T-helper 1 cell (primary cell): Measurements from ENCODE around the gene RAB5IF.
"Not testable (repeated sequence)": the region's sequence is repeated elsewhere in the genome, so short reads cannot be mapped to it uniquely, and the experiment has no call there.

Experiments used
- DNase-seq, 5 donors: peaks; one replicate each; pipeline ENCODE4 v3.0.0-alpha.2; 2012 to 2020
- total RNA-seq, 4 donors: gene quantifications; one replicate each; lab custom pipeline; 2026; lab: John Stamatoyannopoulos, UW

RAB5IF gene, protein sequence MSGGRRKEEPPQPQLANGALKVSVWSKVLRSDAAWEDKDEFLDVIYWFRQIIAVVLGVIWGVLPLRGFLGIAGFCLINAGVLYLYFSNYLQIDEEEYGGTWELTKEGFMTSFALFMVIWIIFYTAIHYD
- 7.3 to 15.6 (median 9.8) reads per million in 4 donors for total RNA-seq

DNA sequence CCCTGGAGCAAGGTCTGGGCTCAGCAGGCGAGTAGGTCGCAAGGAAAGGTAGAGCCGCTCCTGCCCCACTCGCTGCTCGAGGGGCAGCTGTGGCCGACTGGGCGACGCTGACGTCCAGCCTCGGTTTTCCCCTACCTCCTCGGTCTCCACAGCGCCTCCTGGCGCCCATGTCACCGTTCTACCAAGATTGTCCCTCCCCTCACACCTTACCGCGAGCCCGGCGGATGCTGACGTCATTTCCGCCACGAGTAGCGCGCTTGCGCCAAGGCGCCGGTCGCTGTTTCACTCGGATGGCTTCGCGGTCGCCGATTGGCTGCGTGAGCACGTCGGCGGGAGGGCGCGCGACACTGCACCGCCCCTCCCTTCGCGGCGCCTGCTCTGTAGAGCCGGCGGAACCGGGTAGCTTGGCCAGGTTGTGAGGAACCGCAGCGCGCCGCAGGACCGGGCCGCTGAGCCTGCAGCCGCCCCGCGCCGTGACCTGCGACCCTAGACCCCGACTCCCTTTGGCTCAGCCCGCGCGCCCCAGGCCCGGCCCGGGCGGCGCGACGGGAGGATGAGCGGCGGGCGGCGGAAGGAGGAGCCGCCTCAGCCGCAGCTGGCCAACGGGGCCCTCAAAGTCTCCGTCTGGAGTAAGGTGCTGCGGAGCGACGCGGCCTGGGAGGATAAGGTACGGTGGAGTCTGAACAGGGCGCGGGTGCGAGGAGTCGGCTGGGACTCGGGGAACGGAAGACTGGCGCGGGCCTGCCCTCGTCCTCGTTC, at the start of gene RAB5IF:
RAB5IF (plus strand) TSS at position 381 of the 759 bp plus-strand sequence; CDS start at position 554, 173 bp downstream.
- peak; percentile 97 to 99 (median 98) for DNase-seq

DNA sequence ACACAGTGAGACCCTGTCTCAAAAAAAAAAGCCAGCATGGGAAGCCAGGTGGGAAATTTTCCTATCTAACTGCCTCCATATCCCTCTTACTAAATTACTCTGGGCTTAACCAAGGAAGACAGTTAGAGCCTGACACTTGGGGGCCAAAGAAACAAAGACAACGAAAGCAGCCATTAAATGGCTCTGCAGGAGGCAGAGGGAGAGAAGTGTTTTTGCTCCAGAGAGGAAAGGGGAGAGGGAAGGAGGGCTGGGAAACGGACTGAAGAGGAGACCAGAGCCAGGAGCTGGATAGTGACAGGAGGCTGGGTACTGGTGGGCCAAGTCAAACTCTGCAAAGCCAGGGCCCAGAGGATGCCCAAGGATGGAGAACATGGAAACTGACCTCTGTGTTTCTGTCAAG, 42.9 kb upstream of the RAB5IF start:
- no peak for DNase-seq

DNA sequence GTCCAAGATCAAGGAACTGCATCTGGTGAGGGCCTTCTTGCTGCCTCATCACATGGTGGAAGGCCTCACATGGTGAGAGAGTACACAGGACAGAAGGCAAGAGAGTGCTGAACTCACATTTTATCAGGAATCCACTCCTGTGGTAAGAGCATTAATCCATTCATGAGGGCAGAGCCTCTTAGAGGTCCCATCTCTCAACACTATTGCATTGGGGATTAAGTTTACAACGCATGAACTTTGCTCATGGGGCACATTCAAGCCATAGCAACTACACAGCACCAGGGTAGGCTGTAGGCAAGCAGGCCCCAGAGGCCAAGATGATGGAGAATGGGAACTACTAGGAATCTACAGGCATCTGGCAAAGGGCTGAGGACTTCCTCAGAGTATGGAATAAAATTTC, 42.2 kb upstream of the RAB5IF start:
- DNase-seq: no peak

DNA sequence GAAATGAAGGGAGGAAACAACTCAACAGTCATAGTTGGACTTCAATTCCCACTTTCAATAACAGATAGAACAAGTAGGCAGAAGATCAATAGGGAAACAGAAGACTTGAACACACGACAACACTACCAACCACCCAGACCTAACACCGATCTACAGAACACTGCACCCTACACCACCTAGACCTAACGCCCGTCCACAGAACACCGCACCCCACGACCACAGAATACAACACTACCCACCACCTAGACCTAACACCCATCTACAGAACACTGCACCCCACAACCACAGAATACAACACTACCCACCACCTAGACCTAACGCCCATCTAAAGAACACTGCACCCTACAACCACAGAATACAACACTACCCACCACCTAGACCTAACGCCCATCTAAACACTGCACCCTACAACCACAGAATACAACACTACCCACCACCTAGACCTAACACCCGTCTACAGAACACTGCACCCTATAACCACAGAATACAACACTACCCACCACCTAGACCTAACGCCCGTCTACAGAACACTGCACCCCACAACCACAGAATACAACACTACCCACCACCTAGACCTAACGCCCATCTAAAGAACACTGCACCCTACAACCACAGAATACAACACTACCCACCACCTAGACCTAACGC, 41.4 kb upstream of the RAB5IF start:
- not testable (repeated sequence) for DNase-seq

DNA sequence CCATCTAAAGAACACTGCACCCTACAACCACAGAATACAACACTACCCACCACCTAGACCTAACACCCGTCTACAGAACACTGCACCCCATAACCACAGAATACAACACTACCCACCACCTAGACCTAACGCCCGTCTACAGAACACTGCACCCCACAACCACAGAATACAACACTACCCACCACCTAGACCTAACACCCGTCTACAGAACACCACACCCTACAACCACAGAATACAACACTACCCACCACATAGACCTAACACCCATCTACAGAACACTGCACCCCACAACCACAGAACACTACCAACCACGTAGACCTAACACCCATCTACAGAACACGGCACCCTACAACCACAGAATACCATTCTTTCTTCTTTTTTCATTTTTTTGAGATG, 40.9 kb upstream of the RAB5IF start:
- not testable (repeated sequence) for DNase-seq

DNA sequence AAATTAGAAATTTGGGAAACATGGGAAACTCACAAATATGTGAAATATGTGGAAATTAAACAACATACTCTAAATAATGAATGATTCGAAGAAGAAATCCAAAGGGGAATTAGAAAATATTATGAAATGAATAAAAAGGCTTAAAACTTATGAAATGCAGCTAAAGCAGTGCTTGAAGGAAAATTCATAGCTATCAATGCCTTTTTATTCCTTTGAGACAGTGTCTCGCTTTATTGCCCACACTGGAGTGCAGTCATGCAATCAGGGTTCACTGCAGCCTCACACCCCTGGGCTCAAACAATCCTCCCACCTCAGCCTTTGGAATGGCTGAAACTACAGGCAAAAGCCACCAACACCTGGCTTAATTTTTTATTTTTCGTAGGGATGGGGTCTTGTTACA, 40.1 kb upstream of the RAB5IF start:
- DNase-seq: no peak

DNA sequence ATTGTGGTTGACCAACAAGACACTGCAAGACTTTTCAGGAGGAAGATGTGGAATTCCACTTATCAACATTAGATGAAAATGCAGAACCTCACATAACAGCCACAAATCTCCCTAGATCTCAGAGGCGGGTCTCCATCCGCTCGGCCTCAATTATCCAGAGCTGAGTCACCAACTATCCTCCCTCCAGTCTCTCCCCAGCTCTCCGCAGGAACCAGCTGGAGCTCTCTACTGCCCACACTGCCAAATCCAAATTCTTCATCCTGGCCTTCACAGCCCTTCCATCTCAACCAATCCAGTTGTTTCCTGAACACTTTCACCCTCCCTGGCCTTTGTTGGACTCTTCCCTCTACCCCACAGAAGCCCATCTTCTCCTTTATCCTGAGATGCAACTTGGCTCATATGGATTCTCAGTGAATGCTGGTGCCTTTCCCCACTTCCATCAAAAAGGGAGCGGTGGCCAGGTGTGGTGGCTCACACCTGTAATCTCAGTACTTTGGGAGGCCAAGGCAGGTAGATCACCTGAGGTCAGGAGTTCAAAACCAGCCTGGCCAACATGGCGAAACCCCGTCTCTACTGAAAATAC, 35.6 kb upstream of the RAB5IF start:
- DNase-seq: no peak

DNA sequence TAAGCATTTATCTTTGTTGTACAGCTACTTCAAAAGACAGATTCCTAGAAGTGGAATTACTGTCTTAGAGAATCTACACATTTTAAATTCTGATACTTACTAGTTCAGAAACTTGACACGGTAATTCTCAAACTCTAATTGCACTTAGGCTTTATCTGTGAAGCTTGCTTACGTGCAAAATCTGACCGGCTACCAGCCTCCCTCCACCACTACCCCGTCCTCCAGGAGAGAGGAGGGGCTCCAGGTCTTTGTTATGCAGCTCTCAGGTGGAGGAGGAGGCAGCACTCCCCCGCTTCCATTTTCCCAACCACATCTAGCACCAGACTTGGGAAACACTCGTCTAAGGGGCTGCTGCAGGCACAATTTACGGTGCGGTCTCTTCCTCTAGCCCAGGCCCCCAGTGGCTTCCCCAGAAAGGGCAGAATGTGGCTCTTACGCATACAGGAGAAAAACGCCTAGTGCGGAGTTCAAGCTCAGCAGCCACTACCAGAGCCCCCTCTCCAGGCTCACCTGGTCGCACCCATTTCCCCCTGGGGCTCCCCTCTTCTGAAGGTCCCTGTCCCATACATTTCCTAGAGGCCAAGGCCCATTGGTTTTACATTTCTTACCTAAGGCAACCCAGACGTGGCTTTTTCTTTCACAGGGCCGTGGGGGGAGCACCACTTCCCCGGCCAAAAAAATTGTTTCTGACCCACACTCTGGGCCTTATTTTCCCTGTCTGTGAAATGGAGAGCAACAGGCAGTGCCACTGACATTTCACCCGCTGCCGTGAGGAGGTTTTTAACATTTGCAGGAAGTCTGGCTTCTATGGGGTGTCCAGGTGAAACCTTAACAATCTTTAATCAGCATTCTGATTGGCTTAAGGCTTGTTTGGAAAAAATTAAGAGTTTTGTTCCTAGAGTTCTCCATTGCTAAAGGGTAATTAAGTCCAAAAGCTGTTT, 33.7 kb upstream of the RAB5IF start:
- DNase-seq: no peak

DNA sequence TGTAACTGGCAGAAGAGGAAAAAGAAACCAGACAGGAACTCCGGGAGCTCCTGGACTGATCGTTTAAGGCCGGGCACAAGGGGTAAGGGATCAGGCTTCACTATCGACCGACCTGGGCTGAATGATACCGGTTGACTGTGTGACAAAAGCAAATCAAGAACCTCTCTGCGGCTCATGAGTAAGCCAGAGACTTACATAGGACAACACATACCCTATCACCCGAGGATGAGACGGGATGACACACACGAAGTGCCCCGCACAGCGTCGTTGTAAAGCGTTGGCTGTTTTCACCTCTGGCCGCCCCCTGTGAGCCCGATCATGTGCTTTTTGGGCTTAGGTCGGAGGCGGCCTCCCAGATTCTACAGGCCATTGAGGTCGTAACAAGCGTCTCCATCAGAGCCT, 32.9 kb upstream of the RAB5IF start:
- peak; percentile 22 to 63 (median 56) for DNase-seq

DNA sequence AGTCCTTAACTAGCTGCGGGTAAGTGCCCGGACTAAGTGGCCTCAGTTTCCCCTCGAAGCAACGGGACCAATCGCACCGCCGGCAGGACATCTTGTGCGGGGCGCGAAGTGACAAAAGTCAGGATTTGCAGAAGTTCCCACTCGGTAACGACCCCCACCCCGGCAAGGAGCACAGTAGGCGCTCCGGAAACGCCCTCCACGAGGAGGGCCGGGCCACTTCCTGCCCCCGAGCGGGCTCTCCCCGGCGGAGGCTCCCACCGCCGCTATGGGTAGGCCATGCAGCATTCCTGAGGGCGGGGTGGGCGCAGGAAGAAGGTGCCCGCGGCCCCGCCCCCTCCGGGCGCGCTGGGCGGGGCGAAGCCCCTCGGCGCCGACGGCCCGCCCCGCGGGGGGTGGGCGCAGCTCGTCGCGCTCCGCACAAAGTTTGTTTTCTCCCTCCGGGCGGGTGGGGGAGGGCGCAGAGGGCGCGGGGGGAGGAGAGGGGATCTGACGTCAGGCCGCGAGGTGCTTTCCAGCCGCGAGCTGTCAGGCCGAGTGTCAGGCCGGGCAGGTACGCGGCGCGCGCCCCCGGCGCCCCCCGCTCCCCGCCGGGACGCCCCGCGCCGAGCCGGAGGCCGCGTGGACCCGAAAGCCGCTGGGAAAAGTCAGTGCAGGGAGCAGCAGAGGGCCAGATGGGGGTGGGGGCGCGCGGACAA, 32.3 kb upstream of the RAB5IF start, which contains the start of gene TGIF2:
TGIF2 (plus strand) TSS at position 495 of the 695 bp plus-strand sequence. CDS start 5,178 bp downstream, outside the sequence.
- peak; percentile 80 to 88 (median 86) for DNase-seq

DNA sequence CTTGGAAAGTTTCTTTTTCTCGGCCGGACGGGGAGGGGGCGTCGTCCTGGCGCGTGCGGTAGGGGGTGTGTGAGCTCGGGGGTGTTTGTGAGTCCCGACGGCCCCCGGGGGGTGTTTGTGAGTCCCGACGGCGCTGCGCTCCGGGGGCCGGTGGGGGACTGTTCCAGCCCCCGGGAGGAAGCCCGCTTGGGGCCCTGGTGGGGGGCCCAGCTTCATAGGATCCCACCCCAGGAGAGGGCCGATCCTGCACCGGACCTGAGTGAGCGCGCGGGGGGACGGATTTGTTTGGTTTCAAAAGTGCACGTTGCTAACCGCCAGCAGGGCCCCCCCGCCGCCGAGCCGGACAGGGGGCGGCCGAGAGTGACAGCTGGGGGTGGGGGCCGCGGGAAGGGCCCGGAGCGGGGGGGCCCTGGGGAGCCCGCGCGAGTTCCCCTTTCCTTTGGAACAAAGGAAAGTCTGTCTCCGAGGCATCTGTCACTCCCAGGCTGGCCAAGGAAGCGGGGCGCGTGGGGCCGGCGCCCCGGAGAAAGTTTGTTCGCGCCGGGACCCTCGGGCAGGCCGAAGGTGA, 31.7 kb upstream of the RAB5IF start:
- peak in 3 of 5 donors; percentile 22 to 39 (median 34) for DNase-seq

DNA sequence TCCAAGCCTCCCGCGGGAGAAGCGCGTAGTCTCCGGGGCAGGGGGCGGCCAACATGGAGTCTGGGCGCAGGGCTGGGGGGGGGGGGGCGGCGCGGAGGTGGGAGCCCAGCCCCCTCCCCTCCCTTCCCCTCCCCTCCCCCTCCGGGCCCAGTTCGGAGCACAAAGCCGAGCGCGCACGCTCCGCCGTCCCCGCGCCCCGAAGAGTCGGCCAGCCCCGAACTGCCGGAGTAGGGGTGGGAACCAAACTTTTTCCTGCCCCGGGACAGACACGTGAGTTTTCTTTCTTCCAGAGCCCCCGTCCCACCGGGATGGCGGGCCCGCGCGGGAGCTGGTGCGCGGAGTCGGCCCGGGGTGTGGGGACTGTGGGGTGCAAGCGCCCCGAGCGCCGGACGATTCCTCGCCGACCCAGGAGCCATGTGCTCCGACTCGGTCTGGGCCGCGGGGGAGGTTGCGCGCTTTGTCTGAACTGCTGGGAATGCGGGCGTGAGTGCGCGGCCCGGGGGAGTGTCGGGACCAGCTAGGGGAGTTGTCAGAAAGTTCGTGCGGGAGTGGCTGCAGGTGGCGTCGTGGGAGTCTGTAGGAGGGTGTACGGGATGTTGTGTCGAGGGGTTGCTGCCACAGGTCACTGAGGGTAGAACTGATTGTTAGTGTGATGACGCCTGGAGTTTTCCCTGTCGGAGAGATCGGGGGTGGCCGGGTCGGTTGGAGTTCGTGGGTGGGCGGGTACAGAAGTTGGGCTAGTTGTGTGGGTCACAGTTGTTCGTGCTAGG, 31.0 kb upstream of the RAB5IF start:
- DNase-seq: peak; percentile 28 to 44 (median 35)

DNA sequence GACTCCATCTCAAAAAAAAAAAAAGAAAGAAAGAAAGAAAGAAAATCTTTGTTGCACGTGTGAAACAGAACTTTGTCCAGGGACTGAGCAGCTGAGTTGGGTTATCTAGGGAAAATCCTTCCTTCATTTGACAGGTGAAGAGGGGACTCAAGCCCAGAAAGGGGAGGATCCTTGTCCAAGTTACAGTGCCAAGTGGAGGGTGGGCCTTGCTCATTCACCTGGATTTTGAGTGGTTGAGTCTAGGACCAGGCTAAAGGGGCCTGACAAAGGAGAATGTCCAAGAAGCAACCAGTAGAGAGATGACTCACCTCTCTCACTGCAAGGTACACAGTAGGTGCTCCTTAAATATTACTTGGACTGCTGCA, 29.5 kb upstream of the RAB5IF start:
- no peak for DNase-seq

DNA sequence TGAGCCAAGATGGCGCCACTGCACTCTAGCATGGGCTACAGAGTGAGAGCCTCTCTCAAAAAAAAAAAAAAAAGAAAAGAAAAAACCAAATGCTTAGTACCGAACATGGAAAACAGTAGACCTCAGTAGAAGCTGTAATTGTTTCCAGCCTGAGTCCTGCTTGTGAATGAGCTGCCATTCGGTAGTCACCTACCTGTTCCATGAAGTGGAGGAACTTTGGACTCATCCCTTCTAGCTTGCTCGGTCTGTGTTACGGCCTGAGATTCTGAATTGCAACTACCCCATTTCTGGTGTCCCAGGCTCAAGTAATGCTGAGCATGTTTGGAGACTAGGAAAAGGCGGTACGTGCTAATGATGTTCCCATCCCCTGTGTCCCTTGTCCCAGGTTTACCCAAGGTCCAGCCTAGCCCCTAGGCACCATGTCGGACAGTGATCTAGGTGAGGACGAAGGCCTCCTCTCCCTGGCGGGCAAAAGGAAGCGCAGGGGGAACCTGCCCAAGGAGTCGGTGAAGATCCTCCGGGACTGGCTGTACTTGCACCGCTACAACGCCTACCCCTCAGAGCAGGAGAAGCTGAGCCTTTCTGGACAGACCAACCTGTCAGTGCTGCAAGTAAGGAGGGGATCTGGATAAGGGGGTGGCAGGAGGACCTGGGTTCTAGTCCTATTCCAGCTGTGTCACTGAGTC, 27.1 kb upstream of the RAB5IF start:
- no peak for DNase-seq

DNA sequence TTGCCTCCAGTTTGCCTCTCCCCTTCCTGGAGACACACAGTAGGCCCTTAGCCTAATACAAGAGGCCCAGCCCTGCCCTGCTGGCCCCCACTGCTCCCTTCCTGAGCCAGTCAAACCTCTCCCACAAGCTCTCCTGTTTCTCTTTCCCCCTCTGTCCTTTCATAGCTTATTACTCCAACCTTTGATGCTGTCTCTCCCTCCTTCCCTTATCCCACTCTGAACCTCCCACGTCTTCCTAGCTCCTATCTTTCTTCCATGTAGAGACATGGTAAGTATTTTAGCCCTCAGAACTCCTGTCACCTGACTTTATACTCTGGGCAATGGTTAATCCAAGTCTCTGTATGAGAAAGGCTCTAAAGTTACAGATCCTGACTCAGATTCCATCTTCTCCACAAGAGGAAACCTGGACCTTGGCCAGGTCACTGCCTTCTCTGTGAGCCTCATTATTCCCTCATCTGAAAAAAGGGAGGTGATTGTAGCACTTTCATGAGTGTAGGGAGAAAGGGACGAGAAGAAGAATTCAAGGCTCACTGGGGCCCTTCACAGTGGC, 25.5 kb upstream of the RAB5IF start:
- DNase-seq: no peak

DNA sequence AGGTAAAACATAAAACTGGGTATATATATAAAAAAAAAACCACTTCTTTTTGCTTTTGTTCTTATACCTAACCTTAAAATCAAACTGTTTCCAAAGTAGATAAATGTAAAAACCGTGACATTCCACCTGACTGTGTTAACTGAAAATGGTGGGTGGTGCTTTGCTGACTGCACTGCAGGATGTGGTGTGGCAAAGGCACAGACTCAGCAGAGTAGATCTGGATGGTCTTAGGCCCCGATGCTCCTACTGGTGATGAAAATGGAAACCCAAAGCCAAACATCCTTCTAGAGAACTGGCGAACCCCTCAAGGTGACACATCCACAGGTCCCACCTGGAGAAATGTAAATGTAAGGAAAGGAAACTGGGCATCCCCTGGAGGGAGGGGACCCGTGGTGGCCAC, 23.3 kb upstream of the RAB5IF start:
- DNase-seq: peak in 1 of 5 donors; percentile 60

DNA sequence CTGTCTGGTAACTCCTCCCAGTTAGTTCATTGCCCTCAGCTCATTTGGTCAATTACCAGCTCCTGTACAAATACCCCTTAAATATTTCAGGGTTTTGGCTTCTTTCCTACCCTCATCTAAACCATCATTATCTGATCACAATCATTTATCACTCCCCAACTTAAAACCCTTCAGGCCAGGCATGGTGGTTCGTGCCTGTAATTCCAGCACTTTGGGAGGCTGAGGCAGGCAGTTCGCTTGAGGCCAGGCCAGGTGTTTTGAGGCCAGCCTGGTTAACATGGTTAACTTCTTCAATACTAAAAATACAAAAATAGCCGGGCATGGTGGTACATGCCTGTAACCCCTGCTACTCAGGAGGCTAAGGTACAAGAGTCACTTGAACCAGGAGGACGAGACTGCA, 22.8 kb upstream of the RAB5IF start:
- DNase-seq: no peak

DNA sequence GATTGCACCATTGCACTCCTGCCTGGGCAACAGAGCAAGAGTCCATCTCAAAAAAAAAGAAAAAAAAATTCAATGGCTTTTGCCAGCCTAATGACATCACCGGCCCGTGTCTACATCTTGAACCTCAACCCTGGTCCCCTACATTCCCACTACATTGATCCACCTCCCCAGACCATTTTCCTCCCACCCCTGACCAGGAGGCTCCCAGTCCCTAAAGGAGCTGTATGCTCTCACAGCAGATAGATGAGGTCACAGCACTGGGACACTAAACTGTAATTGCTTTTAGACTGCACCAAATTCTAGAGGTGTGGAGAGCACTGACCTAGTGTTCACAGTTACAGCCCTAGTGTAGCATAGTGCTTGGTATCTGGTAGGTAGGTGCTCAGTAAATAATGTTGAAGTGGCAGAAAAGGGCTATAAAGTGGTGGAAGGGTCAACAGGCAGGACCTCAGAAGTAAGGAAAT, 21.5 kb upstream of the RAB5IF start:
- no peak for DNase-seq

DNA sequence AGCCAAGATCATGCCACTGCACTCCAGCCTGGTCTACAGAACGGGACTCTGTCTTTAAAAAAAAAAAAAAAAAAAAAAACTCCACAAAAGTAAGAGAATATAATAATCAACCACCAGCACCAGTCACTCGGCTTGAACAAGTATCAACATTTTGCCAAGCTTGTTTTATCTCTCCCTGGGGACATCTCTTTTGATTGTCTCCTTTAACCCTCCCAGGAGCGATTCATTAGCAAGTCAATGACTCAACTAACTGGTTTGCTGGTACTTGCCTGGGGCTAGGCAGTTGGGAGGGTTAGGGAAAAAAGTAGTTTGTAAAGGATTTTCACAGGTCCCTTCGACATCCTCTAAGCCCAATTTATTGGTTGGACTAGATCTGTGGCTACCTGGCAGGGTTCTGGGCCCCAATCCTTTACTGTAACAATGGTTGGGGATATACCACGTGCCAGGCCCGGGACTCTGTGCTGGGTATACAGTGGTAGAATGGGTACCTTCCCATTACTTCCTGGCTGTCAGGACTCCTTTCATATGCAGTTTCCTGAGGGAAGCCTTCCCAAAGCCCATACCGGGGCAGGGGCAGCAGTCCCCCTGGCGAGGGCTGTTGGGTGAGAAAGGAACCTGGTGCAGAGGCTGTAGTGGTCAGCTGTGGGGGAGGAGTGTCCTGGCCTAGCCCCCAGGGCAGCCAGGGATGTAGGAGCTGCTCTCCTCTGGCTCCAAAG, 20.0 kb upstream of the RAB5IF start:
- no peak for DNase-seq
